Effector CD8-positive, alpha-beta T cell (primary cell): Measurements from ENCODE around the gene CSNK2B.

Source experiments
- DNase-seq: peaks from one replicate; lab custom pipeline; 2025; lab: John Stamatoyannopoulos, UW
- total RNA-seq, 4 experiments: gene quantifications; one replicate each; lab custom pipeline; 2026; lab: John Stamatoyannopoulos, UW

CSNK2B gene
- total RNA-seq = 3.5 to 7.8 (median 4.1) reads per million in 4 experiments

DNA sequence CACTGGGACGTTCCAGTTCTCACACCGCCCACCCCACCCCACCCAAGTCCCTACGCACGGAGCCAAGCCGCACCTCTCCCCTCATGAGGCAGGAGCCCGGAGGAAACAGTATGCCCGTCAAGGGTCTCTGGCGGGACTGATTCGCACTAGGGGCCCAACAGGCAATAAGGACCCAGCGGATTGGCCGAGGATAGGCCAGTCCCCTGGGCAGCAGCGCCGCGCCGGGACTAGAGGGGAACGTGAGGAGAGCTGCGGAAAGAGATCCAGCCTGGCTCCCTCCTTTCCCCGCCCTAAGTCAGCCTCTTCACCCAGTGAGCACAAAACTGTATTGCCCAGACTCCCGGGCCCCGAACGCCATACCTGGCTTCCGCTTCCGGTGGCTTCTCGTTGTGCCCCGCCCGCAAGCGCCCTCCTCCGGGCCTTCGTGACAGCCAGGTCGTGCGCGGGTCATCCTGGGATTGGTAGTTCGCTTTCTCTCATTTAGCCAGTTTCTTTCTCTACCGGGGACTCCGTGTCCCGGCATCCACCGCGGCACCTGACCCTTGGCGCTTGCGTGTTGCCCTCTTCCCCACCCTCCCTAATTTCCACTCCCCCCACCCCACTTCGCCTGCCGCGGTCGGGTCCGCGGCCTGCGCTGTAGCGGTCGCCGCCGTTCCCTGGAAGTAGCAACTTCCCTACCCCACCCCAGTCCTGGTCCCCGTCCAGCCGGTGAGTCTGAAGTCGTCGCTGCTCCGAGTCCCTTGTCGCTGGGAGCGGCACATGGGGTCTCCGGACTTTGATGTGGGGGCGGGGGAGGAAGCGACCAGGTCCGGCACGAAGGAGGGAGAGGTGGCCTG, at the start of gene CSNK2B:
TSS of gene CSNK2B (plus strand) at position 580 of the 836 bp plus-strand sequence. CDS start 752 bp downstream, outside the sequence.
- DNase-seq = peak; percentile 96

DNA sequence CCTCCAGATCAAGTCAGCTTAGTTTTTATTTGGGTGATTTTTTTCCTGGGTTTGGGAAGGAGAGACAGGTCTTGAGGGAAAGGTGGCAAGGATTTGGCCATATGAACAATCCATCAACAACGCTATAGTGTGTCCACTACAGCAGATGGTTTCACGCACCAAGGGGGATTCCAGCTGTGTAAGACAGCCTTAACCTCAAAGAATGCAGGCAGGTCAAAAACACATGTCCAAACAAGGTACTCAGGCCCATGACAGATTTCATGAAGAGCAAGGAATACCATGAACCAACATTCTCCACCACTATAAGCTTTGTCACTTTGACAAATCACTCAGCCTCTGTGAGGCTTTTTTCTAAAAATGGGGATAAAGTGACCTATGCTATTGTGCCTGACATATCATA, 48.9 kb upstream of the CSNK2B start:
- no peak for DNase-seq

DNA sequence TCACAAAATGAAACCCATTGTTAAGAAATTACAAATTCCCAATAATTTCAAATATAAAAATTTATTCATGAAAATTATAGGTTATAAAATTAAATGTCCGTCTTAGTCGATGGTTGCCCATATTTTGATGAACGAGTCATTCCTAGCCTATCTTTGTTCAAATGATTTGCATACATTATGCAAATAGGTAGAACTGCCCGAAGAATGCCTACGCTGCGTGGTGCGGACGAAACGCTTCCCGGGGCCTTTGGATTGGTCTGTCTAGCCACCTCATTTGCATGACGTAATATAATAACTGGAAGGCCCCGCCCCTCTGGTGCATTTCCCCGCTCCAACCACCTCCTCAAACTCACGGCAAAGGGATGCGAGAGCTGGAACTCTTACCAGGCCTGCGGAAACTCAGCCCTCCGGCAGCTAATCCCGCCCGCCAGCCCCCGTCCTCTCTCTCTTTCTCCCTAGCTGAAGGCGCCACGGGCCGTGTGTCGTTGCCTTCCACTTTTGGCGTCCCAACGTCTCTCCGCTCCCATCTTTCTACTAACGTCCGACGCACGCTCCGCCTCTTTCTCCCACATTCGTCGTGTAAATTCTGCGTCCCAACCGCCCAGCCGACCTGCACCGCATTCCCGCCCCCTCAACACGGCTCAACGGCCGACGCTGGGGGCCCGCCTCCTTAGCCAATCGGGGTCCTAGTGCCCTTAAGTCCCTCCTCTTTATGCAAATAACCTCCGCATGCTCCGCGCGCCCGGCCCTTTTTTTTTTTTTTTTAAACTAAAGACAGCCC, 45.9 kb upstream of the CSNK2B start:
- peak; percentile 93 for DNase-seq

DNA sequence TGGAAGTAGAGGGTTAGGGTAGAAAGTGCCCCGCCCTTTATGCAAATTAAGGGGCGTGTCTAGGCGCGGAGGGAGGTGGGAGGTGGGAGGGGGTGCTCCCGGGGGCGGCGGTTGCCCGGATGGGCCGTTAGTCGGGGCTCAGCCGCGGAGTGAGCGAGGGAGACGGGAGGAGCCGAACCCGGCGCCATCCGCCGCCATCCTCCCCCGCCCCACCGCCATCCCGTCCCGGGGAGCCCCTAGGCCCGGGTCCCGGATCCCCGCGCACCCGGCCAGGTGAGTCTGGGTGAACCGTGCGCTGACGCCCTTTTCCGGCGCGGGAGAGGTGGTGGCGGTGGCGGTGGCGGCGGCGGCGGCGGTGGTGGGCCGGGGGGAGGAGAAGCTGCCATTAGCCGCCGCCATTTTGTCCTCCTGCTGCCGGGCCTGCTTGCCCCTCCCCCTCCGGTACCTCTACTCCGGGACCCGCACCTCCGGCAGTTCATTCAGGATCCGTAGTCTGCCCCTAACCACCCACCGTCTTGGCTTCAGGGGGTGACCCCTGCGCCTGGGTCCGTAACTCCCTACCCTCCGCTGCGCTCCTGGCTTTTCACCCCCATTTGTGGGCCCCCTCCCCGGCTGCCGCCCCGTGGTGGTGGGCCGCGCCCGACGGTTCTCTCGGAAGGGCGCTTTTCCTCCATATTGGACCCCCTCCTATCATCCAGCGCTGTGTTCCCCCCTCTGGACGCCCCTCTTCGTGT, 45.1 kb upstream of the CSNK2B start, which contains the start of gene PRRC2A:
TSS of gene PRRC2A (plus strand) at position 130 of the 734 bp plus-strand sequence. CDS start 2,075 bp downstream, outside the sequence.
- DNase-seq = peak; percentile 78

DNA sequence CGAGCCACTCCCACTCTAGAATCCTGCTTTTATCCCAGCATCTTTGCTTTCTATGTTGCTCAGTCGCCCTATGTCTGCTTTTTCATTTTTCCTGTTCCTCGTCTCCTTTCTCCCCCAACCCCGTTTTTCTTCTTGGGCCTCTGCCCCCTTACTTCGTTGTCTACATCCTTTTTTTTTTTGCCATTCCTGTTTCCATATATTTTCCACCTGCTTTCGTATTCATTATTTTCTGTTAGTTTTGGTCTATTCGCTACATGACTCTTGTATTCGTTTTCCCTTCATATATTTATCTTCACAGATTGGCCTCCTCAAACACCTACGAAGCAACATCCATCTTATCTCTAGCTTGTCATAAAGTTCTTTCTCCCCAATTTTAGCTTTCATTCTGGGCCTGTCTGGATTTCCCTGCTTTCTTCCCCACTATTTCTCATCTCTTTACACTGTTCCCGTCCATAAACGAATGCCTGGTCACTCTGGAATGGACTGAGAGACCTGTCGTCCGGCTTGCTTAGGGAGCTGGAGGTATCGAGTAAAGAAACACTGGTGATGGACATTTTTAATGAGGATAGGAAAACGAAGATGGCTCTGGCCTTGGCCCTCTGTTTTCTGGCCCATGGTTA, 44.5 kb upstream of the CSNK2B start:
- DNase-seq = no peak

DNA sequence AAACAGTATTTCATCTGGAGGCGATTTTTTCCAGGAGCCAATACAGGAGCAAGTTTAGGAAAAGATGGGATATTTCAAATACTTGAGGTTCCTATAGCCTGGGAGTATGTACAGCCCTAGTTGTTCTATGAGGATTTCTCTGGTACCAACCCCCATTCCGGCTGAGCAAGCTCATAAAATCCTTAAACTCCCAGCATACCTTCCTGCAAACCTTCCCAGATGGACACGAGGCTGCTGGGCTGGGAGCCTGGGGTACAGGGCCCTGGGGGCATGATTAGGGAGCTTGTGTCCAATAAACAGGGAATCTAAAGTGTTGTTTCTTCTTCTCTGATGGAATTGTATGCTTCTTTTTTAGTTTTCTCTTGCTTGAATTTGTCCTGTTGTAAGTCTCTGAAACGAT, 43.9 kb upstream of the CSNK2B start:
- DNase-seq = no peak

DNA sequence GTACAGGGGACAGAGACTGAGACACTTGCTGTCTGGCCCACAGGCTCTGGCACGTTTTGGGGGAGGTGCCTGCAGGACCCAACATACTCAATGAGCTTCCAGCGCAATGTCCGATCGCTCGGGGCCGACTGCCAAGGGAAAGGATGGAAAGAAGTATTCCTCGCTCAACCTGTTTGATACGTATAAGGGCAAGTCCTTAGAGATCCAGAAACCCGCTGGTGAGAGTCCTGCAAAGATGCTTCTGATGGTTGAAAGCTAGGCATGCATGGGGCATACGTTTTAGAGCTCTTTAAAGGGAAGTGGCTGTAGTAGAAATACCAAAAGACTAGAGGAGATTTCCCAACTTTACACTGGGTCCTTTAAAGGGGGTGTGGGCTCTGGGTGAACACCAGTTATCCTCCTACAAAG, 43.2 kb upstream of the CSNK2B start:
- peak; percentile 4 for DNase-seq

DNA sequence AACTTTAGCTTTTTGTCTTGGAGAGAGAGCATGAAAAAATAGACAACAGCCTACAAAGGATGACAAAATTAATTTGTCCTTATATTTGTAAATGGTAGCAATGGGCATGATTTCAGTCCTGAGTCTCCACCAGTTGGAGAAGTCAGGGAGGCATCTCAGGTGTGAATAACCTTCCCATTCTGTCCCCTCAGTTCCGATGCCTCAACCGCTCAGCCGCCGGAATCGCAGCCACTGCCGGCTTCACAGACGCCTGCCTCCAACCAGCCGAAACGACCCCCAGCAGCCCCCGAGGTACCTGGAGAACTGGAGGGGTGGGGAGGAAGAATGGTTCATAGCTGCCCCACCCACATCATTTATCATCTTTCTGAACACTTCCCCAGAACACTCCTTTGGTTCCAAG, 41.8 kb upstream of the CSNK2B start:
- no peak for DNase-seq

DNA sequence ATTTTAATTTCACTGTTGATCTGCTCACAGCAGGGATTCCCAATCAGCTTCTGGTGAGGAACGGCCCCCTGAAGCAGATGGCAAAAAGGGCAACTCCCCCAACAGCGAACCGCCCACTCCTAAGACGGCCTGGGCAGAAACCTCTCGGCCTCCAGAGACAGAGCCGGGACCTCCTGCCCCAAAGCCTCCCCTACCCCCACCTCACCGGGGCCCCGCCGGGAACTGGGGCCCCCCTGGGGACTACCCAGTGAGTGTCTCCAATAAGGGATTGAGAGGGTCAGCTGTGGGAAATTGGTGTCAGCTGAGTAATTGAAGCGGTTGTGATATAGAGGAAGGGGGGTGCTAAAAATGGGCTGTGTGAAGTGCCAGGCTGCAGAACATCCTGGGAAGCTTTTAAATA, 38.9 kb upstream of the CSNK2B start:
- no peak for DNase-seq

DNA sequence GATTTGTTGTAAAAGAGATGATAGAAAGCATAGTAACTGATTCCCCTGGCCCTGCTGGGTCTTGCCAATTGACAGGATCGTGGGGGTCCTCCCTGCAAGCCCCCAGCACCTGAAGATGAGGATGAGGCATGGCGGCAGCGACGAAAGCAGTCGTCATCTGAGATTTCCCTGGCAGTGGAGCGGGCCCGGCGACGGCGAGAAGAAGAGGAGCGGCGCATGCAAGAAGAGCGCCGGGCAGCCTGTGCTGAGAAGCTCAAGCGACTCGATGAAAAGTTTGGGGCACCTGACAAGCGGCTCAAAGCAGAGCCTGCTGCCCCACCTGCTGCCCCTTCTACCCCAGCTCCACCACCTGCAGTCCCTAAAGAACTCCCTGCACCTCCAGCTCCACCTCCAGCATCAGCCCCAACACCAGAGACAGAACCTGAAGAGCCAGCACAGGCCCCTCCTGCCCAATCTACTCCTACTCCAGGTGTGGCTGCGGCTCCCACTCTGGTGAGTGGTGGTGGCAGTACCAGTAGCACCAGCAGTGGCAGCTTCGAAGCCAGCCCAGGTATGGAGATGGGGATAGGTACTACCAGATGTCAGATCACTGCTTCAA, 38.1 kb upstream of the CSNK2B start:
- no peak for DNase-seq

DNA sequence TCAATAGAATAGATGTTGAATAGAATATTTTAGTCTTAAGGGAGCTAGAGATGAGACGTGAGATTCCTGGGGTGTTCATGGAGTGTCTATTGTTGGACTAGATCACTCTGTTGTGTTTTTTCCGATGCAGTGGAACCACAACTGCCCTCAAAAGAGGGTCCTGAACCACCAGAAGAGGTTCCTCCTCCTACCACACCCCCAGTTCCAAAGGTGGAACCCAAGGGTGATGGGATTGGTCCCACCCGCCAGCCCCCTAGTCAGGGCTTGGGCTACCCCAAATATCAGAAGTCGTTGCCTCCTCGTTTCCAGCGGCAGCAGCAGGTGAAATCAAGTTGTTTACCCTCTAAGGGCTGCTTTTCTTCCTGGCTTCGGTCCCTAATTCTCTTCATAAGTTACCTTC, 36.9 kb upstream of the CSNK2B start:
- DNase-seq = no peak

DNA sequence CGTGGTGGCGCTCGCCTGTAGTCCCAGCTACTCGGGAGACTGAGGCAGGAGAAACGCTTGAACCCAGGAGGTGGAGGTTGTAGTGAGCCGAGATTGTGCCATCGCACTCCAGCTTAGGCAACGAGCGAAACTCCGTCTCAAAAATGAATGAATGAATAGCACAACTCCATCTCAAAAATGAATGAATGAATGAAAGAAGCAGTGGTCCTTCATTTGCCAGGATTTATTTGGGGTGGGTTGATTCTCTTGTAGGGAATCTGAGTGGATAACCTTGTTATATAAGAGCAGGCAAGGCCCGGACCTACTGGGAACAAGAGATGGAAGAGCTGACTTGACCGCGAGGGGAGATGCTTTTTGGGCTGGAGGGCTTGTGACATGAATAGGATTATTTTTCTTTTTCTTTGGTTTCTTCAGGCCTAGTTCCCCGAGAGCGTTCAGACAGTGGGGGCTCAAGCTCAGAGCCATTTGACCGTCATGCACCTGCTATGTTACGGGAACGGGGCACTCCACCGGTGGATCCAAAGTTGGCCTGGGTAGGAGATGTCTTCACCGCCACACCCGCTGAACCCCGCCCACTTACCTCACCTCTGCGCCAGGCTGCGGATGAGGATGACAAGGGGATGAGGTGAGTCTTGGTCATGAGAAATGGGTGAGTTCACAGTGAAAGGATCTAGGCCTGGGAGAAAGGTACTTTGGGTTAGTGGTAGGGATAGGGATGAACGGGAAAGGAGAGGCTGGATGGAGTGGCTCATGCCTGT, 35.5 kb upstream of the CSNK2B start:
- DNase-seq = no peak

DNA sequence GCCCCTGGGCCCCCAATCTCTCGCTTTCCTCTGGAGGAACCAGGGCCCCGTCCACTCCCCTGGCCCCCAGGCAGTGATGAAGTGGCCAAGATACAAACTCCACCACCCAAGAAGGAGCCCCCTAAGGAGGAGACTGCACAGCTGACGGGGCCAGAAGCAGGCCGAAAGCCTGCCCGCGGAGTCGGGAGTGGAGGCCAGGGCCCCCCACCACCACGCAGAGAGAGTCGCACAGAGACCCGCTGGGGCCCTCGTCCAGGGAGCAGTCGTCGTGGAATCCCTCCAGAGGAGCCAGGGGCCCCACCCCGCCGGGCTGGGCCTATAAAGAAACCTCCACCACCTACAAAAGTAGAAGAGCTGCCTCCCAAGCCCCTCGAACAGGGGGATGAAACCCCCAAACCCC, 34.7 kb upstream of the CSNK2B start:
- no peak for DNase-seq

DNA sequence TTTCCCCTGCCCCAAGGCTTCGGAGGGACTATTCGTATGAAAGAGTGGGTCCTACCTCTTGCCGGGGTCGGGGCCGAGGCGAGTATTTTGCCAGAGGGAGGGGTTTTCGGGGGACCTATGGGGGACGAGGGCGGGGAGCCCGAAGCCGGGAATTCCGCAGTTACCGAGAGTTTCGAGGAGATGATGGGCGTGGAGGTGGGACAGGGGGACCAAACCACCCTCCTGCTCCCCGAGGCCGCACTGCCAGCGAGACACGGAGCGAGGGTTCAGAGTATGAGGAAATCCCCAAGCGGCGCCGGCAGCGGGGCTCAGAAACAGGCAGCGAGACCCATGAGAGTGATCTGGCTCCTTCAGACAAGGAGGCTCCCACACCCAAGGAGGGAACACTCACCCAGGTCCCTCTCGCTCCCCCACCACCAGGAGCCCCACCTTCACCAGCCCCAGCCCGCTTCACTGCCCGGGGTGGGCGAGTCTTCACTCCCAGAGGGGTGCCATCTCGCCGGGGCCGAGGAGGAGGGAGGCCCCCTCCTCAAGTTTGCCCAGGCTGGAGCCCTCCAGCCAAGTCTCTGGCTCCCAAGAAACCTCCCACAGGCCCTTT, 34.1 kb upstream of the CSNK2B start:
- DNase-seq = no peak

DNA sequence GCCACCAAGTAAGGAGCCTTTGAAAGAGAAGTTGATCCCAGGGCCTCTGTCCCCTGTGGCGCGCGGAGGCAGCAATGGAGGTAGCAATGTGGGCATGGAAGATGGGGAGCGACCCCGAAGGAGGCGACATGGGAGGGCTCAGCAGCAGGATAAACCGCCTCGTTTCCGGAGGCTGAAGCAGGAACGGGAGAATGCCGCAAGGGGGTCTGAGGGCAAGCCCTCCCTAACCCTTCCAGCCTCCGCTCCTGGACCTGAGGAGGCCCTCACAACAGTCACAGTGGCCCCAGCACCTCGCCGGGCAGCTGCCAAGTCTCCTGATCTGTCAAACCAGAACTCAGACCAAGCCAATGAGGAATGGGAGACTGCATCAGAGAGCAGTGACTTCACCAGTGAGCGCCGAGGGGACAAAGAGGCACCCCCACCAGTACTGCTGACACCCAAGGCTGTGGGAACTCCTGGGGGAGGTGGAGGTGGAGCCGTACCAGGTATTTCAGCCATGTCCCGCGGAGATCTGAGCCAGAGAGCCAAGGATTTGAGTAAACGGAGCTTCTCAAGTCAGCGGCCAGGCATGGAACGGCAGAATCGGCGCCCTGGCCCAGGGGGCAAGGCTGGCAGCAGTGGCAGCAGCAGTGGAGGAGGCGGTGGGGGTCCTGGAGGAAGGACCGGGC, 33.5 kb upstream of the CSNK2B start:
- DNase-seq = no peak

DNA sequence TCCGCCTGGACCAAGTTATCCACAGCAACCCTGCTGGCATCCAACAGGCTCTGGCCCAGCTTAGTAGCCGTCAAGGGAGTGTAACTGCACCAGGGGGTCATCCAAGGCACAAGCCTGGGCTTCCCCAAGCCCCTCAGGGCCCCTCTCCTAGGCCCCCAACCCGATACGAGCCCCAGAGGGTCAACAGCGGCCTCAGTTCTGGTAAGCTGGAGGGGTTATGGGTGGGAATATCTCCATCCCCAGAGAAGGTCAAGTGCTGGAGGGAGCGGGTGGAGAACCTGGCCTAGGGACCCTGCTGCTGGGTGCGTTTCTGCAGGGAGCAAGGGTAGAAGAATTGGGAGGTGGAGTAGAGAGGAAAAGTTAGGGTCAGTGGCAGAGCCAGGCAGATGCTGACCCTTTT, 32.4 kb upstream of the CSNK2B start:
- no peak for DNase-seq

DNA sequence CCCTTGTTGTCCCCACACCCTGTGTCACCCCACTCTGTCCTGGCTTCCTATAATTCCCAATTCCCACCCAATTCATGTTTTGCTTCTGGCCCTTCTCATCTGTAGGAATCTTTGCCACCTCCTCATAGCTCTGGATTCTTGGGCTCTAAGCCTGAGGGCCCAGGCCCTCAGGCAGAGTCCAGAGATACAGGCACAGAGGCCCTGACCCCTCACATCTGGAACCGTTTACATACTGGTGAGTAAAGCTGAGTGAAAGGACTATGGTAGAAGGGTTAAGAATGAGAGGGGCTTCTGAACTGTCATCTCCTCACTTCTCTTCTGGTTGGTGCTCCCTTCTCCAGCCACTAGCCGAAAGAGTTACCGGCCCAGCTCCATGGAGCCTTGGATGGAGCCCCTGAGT, 31.7 kb upstream of the CSNK2B start:
- DNase-seq = no peak

DNA sequence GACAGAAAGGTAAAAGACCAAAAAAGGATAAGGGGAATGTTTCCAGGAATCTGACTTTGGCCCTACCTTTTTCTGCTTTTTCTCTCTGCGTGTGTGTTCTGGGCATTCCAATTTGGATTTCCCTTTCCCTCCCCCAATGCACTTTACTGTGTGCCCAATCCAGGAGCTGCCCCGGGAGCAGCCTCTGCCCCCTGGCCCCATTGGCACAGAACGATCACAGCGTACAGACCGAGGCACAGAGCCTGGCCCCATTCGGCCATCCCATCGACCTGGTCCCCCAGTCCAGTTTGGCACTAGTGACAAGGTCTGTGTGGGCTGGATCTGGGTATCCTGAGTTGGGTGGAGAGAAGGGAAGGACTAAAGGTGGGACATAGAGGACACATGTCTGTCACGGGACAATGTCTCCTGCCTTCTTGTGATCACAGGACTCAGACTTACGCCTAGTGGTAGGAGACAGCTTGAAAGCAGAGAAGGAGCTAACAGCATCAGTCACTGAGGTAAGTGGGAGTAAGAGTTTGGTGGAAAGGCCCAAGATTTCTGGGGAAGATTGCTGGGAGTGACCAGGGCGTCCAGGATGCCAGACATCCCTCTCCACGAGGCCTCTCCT, 30.8 kb upstream of the CSNK2B start:
- DNase-seq = no peak
